ENCODE data around the gene PADI3.

Gene PADI3, protein sequence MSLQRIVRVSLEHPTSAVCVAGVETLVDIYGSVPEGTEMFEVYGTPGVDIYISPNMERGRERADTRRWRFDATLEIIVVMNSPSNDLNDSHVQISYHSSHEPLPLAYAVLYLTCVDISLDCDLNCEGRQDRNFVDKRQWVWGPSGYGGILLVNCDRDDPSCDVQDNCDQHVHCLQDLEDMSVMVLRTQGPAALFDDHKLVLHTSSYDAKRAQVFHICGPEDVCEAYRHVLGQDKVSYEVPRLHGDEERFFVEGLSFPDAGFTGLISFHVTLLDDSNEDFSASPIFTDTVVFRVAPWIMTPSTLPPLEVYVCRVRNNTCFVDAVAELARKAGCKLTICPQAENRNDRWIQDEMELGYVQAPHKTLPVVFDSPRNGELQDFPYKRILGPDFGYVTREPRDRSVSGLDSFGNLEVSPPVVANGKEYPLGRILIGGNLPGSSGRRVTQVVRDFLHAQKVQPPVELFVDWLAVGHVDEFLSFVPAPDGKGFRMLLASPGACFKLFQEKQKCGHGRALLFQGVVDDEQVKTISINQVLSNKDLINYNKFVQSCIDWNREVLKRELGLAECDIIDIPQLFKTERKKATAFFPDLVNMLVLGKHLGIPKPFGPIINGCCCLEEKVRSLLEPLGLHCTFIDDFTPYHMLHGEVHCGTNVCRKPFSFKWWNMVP

DNA sequence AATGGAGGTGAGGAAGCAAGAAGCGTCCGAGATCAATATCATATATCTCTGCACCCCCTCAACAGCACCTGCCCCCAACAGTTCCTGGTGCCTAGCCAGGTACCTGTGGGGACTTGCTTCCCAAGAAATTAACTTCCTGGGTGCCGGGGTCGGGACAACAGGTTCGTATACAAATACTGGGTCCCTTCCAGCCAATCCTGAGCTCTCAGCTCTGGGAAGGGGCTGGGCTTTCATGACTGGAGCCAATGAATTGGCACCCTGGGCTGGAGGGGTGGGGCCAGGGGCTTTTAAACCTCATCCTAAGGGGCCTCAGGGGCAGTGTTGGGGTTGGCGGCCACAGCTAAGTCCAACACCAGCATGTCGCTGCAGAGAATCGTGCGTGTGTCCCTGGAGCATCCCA, at the start of gene PADI3:
Gene PADI3 (plus strand): TSS at position 318 of the 400 bp plus-strand sequence. CDS start 40 bp downstream, at position 358.
- peak; percentile 76; the same call in 1 of the 2 replicates for TF ChIP-seq FOXM1 (IDR thresholded peaks at IDR 0.05; ENCODE audit: borderline replicate concordance, low read depth)
- TF ChIP-seq ZBTB7A (IDR thresholded peaks at IDR 0.05; ENCODE audit: low read depth), result no peak

DNA sequence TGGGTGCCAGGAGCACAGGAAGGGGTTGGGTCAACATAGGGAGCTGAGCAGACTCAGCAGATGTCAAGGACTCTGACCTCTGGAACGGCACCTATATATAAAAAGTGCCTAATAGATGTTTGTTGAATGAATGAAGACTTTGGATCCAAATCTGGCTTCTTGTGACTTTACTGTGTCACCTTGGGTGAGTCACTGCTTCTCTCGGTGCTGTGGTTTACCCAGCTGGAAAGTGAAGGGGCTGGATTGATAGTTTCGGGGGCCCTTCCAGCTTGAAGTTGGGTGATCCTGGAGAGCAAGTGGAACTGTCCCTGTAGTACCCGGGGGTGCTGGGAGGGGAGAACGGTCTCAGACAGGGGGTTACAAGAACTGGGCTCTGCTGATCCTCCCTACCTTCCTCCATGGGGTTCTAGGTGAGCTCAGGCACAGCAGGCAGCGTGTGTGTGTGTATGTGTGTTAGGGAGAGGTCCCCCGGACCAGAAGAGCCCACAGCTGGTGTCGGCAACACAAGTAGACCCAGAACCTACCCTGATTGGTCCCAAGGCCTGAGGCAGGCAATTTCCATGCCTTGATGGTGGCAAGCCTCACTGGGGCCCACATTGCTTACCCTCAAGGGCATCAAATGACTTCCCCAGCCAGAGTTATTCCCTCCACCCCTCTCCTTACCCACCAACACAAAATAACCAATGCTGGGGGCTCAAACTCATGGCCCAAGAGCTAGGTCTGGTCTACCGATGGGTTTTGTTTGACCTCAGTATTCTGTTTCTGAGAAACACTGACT, 49.4 kb upstream of the PADI3 start:
- no peak for TF ChIP-seq TAF1 (IDR thresholded peaks at IDR 0.05; ENCODE audit: low read depth)
- TF ChIP-seq, protein P1, sequence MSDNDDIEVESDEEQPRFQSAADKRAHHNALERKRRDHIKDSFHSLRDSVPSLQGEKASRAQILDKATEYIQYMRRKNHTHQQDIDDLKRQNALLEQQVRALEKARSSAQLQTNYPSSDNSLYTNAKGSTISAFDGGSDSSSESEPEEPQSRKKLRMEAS (IDR thresholded peaks at IDR 0.05), result no peak
- TF ChIP-seq FOXM1 (IDR thresholded peaks at IDR 0.05; ENCODE audit: borderline replicate concordance, low read depth), result no peak
- no peak for TF ChIP-seq TEAD4 (IDR thresholded peaks at IDR 0.05)
- TF ChIP-seq ZBTB7A (IDR thresholded peaks at IDR 0.05; ENCODE audit: low read depth), result no peak
- TF ChIP-seq, protein P2, sequence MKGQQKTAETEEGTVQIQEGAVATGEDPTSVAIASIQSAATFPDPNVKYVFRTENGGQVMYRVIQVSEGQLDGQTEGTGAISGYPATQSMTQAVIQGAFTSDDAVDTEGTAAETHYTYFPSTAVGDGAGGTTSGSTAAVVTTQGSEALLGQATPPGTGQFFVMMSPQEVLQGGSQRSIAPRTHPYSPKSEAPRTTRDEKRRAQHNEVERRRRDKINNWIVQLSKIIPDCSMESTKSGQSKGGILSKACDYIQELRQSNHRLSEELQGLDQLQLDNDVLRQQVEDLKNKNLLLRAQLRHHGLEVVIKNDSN (IDR thresholded peaks at IDR 0.05), result no peak
- no peak for TF ChIP-seq CREB1 (IDR thresholded peaks at IDR 0.05; ENCODE audit: low read depth)
- no peak for TF ChIP-seq NFIC (IDR thresholded peaks at IDR 0.05)
- TF ChIP-seq EP300 (IDR thresholded peaks at IDR 0.05; ENCODE audit: borderline replicate concordance), result no peak

DNA sequence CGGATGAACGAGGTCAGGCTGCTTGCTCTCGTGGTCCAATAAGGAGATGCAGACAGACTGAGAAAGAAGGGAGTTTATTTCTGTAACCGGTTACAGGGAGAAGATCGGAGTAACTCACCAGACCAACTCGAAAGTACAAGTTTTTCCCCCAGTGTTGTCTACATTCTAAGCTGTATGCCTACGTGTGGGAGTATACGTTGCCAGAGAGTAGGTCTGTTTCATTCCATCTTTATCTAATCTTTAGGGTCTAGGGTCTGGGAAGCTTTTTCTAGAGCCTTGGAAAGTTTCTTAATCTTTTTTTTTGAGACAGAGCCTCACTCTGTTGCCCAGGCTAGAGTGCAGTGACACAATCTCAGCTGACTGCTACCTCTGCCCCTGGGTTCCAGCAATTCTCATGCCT, 48.7 kb upstream of the PADI3 start:
- no peak for TF ChIP-seq NFIC (IDR thresholded peaks at IDR 0.05)
- no peak for TF ChIP-seq CEBPB (IDR thresholded peaks at IDR 0.05)
- TF ChIP-seq, protein P3, sequence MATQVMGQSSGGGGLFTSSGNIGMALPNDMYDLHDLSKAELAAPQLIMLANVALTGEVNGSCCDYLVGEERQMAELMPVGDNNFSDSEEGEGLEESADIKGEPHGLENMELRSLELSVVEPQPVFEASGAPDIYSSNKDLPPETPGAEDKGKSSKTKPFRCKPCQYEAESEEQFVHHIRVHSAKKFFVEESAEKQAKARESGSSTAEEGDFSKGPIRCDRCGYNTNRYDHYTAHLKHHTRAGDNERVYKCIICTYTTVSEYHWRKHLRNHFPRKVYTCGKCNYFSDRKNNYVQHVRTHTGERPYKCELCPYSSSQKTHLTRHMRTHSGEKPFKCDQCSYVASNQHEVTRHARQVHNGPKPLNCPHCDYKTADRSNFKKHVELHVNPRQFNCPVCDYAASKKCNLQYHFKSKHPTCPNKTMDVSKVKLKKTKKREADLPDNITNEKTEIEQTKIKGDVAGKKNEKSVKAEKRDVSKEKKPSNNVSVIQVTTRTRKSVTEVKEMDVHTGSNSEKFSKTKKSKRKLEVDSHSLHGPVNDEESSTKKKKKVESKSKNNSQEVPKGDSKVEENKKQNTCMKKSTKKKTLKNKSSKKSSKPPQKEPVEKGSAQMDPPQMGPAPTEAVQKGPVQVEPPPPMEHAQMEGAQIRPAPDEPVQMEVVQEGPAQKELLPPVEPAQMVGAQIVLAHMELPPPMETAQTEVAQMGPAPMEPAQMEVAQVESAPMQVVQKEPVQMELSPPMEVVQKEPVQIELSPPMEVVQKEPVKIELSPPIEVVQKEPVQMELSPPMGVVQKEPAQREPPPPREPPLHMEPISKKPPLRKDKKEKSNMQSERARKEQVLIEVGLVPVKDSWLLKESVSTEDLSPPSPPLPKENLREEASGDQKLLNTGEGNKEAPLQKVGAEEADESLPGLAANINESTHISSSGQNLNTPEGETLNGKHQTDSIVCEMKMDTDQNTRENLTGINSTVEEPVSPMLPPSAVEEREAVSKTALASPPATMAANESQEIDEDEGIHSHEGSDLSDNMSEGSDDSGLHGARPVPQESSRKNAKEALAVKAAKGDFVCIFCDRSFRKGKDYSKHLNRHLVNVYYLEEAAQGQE (IDR thresholded peaks at IDR 0.05; ENCODE audit: low read depth), result no peak
- no peak for TF ChIP-seq ZBTB7A (IDR thresholded peaks at IDR 0.05; ENCODE audit: low read depth)
- TF ChIP-seq, protein P2 (IDR thresholded peaks at IDR 0.05), result no peak
- TF ChIP-seq CREB1 (IDR thresholded peaks at IDR 0.05; ENCODE audit: low read depth), result no peak

DNA sequence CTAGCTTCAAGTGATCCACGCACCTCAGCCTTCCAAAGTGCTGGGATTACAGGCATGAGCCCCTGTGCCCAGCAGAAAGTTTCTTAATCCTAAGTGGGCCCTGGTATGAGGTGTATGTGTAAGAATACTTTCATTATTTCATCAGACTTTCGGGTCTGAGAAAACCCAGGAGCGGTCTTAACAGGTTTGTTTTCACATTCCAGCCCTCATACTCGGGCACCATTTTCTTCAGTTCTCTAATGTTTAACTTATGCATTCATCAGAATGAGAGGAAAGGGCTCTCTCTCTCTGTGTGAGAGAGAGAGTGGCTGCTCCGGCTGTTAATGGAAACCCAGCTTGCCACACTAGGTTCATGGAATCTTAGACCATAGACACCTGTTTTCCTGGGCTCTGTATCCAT, 48.1 kb upstream of the PADI3 start:
- TF ChIP-seq FOXM1 (IDR thresholded peaks at IDR 0.05; ENCODE audit: borderline replicate concordance, low read depth), result no peak
- TF ChIP-seq RAD21 (IDR thresholded peaks at IDR 0.05; ENCODE audit: low read depth), result no peak

DNA sequence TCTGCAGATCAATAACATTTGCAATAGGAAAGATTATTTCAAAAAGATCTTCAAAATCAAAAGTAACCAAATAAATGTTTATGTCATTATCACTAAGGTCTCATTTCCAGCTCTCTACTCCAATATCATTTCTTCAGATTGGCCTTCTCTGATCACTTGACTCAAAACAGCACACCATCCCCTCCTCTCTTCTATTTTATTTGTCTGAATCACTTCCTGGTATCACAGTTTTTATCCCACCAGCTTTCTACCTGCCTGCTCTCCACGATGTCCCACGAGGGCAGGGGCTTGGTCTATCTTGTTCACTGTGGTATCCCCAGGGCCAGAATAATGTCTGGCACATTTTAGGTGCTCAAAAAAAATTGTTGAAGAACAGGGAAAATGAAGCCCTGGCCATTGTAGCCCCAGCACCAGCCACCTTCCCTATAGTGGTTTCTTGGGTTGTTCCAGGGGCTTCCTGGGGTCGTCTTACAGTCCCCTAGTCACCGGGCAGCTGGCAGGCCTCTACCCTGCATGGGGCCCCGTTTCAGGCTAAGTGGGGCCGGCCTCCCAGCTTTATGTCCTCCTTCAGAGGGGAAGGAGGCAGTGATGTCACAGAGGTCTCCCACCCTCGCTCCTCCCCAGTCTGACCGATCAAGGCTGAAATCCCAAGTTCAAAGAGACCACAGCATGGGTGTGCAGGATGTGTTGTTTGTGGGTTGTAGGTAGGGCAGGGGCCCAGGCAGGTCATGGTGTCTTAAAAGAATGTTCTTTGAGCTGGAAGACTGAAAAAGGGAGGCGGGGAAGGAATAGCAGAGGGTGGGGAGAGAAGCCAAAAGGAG, 47.5 kb upstream of the PADI3 start:
- no peak for TF ChIP-seq TEAD4 (IDR thresholded peaks at IDR 0.05)
- TF ChIP-seq, protein P2 (IDR thresholded peaks at IDR 0.05), result no peak
- no peak for TF ChIP-seq TCF12 (IDR thresholded peaks at IDR 0.05; ENCODE audit: low read depth)
- no peak for TF ChIP-seq CREB1 (IDR thresholded peaks at IDR 0.05; ENCODE audit: low read depth)
- no peak for TF ChIP-seq FOXM1 (IDR thresholded peaks at IDR 0.05; ENCODE audit: borderline replicate concordance, low read depth)

DNA sequence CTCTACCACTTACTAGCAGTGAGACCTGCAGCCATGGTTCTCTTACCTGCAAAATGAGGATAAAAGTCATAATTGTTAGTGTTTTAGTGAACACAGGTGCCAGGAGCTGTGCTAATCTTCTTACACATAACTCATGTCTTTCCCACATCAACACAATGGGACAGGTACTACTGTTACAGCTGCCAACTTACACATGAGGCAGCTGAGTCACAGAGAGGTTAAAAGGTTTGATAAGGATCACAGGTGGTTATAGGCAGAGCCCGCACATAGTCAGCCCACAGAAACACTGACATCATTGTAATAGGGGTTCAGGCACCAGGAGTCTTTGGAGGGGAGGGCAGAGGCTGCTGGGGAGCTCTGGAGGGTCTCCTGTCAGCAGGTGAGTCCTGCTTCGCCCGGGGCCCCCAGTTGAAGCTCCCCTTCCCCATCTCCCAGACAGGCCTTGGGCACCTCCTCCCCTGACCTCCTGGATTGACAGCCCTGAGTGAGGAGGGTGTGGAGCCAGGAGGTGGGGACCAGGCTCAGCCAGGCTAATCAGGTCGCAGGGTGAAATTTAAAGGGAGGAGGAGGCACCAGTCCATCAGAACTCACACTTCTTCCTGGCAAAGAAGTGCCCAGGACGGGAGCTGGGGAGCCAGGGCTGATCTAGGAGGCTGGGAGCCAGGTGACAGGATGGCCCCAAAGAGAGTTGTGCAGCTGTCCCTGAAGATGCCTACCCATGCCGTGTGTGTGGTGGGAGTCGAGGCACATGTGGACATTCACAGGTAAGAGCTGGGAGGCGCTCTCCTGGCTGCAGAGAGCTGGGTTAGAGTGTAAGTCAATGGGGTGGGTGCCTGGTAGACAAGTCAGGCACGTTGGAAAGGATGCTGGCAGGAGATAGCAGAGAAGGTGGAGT, 44.1 kb upstream of the PADI3 start, which contains the start of gene PADI1:
Gene PADI1 (plus strand): TSS at position 583 of the 895 bp plus-strand sequence. CDS start 90 bp downstream, at position 673.
- TF ChIP-seq TEAD4 (IDR thresholded peaks at IDR 0.05) (no peak), YY1 (IDR thresholded peaks at IDR 0.05; ENCODE audit: low read depth) (no peak), EGR1 (IDR thresholded peaks at IDR 0.05) (no peak), RAD21 (IDR thresholded peaks at IDR 0.05; ENCODE audit: low read depth) (no peak), CEBPB (IDR thresholded peaks at IDR 0.05) (no peak), TCF12 (IDR thresholded peaks at IDR 0.05; ENCODE audit: low read depth) (0 out of 2 replicates have a peak, but pooled peaks have one; percentile 21)
- TF ChIP-seq, protein P3 (IDR thresholded peaks at IDR 0.05; ENCODE audit: low read depth), result no peak
- TF ChIP-seq, protein P2 (IDR thresholded peaks at IDR 0.05), result no peak
